NCI-H446 treated with DMSO at 0.1 percent for 48 hours (cell line): ENCODE data around the gene ACACB.

Experiments used
- DNase-seq: peaks from one replicate; lab custom pipeline; 2025; lab: John Stamatoyannopoulos, UW

ACACB gene

DNA sequence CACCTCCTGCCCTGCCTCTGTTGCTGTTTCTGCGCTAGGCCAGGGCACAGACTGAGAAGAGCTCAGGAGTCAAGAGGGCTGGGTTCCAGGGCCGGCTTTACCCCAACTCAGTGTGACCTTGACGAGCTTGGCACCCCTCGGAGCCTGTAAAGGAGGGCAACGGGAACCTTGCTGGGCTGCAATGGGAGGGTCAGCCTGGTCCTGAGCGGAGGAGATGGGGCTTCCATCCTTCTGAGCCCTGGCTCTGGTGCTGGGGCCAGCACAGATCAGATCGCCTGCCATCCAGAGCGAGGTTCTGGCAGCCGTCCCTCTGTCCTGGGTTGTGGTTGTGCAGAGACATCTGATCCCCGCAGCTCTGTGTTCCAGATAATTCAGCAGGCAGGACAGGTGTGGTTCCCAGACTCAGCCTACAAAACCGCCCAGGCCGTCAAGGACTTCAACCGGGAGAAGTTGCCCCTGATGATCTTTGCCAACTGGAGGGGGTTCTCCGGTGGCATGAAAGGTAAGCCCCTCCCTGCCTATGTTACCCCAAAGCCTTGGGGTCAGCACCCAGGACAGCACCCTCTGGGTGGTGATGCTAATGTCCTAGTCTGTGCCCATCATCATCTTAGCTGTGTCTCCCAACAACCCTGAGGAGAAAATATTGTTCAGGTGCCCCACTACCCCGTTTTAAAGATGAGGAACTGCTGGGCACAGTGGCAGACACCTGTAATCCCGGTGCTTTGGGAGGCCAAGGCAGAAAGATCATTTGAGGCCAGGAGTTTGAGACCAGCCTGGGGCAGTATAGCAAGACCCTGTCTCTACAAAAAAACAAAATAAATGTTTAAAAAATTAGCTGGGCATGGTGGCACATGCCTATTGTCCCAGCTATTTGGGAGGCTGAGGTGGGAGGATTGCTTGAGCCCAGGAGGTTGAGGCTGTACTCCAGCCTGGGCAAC lies 142.5 kb downstream of the ACACB start:
- no peak for DNase-seq

DNA sequence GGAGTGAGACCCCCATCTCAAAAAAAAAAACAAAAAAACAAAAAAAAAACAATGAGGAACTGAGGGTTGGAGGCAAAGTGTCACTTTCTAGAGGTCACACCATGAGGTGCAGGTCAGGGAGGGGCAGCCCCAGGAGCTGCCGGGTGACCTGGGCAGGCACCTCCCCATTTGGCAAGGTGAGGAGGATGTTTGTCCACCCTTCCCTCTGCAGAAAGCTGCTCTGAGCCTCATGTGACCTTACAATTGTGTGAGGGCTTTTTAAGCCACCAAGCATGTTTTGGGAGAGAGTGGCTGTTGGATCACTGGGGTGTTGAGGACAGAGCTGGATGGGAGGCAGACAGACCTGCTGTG lies 143.1 kb downstream of the ACACB start:
- no peak for DNase-seq

DNA sequence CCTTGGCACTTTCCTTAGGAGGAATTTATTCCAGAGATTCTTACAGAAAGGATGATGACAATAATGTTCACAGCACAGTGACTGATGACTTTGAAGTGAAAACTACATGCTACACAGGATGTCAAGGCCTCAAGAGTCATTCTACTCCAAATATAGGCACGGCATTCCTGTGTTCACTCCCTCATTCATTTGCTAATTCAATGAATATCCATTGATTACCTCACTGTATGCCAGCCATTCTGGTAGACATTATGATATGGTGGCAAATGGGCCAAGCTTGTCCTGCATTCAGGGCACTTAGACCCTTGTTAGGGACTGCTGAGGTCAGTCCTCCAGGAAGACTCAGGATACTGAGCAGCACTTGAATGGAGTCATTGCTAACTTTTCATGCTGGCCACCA lies 144.7 kb downstream of the ACACB start:
- DNase-seq: no peak

DNA sequence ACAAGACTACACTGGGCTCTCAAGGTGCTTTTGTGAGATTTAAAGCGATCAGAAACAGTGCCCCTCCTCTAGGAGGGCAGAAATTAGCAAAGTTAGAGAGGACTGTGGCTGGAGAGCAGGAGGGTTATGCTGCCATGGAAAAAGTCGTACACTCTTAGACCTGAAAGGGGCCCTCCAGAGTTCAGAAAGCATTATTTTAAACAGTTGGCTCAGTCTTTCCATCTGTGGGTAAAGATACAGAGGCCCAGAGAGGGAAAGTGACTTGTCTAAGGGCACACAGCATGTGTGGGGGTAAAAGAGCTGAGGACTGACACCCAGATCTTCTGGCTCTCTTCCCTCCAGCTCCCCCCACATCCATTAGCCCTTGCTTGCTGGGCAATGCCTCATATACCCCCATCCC lies 145.6 kb downstream of the ACACB start:
- DNase-seq: no peak

DNA sequence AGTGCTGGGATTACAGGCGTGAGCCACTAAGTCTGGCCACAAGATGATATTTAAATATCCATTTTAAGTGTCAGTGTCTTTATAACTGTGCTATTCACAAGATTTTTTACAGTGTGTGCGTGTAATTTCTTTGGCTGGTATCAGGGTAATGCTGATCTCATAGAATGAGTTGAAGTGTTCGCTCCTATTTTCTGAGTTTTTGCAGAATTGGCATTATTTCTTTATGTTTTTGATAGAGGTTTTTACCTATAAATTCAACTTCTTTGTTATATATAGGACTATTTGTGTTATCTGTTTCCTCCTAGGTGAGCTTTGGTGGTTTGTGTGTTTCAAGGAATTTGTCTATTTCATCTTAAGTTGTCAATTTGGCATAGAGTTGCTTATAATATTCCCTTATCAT lies 147.1 kb downstream of the ACACB start:
- DNase-seq: no peak

DNA sequence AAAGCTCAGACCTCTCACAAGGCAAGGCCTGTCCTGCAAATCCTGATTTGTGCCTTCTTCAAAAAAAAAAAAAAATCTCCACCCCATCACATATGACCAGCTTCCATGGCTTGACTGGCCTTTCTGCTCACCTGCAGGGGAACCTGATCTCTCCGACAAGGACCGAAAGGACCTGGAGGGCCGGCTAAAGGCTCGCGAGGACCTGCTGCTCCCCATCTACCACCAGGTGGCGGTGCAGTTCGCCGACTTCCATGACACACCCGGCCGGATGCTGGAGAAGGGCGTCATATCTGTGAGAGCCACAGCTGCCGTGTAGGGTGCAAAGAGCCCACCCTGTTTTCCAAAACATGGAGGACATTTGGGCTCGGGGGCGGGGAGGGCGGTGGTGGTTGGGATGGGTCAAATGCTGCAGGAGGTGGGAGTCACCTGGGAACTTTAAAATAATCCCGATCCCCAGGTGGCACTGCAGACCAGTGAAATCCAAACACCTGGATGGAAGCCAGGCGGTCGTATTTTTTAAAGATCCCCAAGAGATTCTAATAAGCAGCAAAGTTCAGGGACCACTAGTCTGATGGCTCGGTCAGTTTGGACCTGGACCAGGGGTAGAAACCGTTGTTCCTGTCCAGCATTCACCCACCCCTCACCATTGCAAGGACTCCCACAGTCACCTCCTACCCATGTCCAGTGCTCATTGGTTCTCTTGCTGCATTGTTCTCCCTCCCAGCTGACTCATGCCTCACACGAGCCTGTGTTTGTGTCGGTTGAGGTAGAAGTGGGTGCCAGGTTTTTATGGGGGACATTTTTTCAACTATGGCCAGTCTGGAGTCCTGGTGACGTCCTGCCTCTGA lies 147.9 kb downstream of the ACACB start:
- DNase-seq: no peak

DNA sequence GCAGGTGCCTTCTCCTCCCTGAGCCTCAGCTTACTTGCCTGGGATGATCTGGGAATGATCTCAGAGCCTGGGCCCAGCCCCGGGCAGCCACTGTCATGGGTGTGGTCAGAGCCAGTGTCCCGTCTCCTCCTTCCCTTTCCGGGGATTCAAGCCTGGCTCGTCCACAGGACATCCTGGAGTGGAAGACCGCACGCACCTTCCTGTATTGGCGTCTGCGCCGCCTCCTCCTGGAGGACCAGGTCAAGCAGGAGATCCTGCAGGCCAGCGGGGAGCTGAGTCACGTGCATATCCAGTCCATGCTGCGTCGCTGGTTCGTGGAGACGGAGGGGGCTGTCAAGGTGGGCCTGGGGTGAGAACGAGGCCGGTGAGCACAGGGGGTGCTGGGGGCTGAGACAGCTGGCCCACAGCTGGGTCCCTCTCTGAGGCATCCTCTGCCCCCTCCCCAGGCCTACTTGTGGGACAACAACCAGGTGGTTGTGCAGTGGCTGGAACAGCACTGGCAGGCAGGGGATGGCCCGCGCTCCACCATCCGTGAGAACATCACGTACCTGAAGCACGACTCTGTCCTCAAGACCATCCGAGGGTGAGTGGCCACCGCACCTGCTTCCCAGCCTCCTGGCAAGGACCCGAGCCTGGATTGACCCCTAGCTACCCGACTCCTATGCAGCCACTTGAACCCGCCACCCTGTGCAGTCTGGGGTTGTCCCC lies 148.7 kb downstream of the ACACB start:
- DNase-seq: no peak

DNA sequence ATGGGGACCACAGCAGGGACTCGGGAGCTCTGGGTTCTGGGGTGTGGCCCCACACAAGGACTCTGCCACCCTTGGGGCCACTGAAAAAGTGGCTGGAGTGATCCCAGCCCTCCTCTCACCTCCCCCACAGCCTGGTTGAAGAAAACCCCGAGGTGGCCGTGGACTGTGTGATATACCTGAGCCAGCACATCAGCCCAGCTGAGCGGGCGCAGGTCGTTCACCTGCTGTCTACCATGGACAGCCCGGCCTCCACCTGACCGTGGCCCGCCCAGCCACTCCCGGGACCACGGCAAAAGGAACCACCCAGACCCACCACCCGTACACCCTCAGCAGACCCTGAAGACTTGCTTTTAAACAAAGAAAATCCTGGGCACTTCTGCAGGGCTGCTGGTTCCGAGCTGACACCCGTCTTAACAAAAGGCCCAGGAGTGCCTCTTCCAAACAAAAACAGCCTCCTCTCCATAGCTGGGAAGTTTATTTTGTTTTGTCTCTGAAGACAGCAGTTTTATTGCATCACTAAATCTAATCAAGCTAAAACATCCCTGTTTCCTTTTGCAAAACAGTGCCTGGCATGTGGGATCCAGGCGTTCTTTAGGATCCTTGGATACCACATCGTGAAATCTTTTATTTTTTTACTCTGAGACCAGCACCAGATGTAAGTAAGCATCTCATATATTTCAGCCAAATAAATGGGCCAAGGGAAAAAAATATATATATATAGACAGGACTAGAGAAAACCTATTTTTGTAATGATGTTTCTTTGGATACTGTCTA lies 149.9 kb downstream of the ACACB start:
- no peak for DNase-seq

DNA sequence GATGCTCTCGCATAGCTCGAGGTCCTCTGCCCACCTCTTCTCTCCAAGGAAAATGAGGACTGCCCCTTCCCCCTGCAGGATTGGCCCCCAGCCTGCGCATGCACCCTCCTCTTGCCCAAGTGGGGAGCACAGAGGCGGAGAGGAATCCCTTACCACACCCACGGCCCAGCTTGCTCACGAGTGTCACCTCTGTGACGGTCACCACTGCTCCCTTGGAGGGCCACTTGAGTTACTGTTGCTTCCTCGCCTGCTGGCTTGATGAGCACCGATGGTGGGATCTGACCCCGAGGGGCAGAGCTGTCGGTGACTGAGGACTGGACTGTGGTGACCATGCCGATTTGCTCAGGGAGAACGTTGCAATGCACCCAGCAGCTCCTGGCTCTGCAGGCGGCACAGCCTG lies 151.0 kb downstream of the ACACB start:
- DNase-seq: no peak

DNA sequence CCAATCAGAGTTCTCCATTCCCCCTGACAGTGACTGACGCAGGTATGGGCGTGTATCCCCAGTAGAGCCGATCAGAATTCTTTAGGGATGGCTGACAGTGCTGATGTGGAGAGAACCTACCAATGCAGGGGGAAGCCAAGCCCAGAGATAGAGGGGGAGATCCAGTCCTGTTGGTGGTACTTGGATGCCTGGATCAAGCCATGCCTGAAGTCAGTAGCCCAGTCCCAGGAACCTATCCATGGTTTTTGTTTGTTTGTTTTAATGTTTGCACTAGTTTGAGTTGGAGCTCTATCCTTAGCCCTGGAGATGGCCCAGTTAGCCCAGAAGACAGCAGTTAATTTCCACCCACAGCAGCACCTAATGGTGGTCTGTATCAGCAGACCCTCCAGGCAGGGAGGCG lies 152.5 kb downstream of the ACACB start:
- DNase-seq: no peak

DNA sequence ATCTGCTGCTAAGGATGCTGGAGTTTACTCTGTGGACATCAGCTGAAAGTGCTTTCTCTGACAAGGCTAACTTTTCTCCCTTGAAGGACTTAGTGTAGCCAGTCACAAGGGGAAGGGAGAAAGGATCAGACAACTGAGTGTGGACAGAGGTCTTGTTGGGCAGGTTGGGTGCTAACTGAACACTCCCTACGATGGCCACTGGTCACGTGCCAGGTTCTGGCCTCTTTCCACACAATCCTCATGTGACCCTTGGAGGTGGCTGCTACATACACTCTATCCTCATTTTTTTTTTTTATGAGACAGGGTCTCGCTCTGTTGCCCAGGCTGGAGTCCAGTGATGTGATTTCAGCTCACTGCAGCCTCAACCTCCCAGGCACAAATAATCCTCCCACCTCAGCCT lies 153.0 kb downstream of the ACACB start:
- DNase-seq: no peak

DNA sequence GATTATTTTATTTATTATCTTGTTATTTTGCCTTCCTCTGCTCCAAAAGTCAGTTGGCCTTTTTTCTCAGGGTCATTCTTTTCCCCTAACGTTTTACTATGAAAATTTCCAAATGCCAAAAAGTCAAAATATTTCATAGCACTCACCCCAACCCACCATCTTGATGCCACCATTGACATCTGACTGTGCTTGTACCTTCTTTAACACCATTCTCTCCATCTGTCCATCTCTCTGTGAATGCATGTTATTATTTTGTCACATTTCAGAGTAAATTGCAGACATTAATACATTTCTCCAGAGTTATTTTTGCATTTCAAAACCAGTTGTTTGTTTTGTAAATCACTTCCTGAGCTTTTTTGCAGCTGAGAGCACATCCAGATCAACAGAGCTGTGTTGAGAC lies 154.1 kb downstream of the ACACB start:
- no peak for DNase-seq

DNA sequence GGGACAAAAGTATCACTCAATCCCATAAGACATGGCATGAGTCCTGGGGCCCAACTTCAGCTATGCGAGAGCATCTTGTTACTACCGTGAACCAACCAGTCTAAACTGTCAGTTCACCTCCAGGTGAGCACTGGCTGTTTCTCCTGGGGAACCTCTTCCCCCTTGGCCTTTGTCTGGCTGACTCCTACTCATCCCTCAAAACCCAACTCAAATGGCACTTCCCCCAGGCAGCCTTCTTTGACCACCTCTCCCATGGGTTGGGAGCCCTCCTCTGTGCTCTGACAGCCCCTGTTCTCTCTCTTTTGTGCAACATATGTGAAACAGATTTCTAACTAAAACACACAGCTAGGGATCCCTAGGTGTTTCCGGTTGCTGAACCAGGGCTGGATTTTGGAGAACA lies 155.0 kb downstream of the ACACB start:
- DNase-seq: no peak

DNA sequence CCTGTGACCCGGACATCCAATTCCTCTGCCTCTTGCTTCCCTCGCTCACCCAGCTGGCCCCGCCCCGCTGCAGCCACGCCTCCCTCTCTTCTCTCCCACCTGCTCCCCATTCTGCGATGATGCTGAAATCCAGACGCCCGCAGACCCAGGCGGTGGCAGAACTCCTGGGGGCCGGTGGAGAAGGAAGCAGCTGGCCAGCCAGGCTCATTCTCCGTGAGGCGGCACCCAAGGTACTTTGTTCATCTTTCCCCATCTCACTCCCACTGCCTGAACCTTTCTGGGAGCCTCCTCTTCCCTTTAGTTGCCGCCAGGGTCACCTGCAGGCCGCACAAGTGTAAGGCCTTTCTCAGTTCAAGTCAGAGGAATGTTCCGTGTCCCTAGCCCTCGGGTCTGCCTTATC lies 157.0 kb downstream of the ACACB start:
- DNase-seq: no peak

DNA sequence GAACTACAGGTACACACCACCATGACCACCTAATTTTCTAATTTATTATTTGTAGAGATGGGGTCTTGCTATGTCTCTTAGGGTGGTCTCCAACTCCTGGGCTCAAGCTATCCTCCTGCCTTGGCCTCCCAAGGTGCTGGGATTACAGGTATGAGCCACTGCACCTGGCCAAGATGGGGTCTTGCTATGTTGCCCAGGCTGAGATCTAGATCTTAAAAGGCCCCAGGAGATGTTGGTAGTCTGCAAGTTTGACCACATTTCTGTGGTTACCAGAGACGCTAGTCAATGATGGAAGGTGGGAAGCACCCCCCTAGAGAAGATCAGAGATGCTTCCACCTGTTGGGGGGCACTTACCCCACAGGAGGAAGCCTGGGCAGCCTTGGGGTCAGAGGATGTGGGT lies 158.0 kb downstream of the ACACB start:
- no peak for DNase-seq

DNA sequence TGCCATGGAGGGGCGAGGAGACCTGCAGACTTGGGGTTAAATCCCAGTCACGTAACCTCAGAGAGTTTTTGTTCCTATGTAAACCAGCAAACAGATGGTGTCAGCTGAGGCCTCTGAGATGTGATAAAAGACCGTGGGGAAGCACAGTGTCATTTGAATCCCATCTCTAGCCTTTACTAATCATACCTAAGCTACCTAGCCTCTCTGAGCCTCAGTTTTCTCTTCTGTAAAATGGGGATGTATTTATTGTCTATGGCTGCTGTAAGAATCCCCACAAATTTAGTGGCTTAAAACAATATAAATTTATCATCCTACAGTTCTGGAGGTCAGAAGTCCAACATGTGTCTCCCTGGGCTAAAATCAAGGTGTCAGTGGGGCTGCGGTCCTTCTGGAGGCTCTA lies 158.8 kb downstream of the ACACB start:
- DNase-seq: no peak

DNA sequence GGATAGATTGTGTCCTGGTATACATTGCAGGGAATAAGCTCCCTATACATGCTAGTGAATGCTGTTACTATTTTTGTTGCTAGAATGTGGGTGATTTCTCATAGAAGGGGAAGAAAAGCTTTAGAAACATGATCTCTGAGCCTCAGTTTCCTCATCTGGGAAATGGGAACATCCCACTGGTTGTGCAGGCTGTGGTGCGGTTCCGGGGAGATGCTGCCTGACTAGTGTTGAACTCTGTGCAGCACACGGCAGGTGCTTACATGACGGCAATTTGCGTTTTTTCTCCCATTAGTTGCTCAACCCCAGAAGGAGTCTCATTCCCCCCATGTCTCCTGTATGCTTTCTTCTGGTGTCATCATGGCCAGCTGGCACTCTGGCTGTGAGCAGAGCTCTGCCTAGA lies 159.8 kb downstream of the ACACB start:
- no peak for DNase-seq

DNA sequence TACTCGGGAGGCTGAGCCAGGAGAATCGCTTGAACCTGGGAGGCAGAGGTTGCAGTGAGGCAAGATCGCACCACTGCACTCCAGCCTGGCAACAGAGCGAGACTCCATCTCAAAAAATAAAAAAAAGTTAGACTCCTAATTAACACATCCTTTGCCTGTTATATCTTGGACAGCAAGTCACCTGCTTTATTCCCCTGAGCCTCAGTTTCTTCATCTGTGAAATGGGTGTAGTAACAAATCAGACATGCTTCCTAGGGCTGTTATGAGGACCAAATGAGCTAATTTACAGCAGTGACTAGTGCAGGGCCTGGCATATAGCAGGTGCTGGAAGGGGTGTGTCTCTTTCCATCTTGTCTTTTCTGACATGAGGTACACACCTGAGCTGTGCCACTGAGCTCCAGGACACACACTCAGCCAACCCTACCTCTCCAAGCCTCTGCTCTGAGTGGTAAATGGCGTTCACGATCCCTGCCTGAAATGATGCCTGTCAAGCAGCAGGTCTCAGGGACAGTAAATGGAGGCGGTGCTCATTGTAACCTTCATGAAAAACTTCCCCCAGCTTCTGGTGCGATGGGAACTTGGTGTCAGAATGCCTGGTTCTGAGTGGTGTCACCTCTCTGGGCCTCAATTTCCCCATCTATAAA lies 161.0 kb downstream of the ACACB start:
- no peak for DNase-seq

DNA sequence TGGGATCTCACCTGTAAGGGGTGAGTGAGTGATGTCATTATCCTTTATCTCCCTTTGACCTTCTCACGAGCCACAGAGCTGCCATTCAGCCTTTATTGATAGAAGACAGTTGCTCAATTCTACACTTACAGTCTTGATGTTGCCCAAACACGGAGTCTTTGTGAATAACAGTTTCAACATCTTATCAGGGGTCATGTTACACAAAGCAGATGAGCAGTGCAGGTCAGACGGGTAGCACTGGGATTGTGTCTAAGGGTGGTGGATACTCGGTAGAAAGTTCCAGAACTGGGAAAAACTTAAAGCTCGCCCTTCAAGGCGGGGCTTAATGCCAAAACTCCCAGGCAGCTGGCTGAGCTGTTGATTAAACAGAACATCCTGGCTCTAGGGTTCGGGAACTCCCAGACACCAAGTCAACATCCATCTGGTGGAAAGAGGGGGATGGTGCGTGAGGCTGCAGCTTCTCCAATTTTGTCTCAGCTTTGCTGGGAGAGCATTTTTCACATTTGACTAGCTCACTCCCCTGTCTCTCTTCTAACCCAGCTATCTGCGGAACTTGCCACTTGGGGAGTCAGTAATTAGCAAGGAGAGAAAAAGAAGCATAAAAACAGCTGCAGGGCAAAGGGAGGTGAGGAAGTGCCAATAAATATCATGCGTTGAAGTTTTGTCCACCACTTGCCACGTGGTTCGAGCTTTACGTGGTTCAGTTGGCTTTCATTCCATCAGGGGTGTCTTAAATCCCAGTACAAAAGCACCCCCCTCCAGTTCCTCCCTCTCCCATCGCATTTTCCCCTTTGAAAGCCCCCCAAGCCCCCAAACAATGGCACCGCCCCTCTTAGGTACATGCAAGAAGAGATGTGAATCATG lies 161.7 kb downstream of the ACACB start:
- no peak for DNase-seq

DNA sequence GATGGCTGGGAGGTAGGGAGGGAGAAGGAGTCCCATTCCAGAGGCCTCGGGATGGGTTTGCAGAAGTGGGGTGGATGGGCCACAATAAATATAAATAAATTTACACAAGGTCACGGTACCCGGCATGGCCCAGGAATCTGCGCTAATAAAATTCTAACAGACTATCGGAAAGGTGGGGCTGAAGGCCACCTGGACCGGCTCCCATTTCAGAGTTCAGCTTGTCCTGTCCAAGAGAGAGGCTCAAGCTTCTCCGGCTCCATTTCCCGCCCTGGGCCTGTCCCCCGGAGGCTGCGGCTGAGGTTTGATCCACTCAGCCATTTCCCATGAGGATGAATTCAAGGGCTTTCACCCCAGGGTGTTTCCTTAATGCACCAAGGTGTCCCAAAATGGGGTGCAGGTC lies 162.5 kb downstream of the ACACB start:
- DNase-seq: no peak
